H1 (cell line): Measurements from ENCODE around the gene CYGB. TPM values are rescaled to one million over a fixed set of nuclear protein-coding genes. Genes with fewer than 3 reads are reported as not detected.

Experiments
- CTCF ChIA-PET: fragments of 300-600 bp; sonication (Branson Sonifier 250); formaldehyde crosslinking; loops from one replicate; lab custom pipeline; 2021; ENCODE audit not compliant: partially characterized antibody; lab: Charles Lee
- POLR2A ChIA-PET: fragments of 300-600 bp; sonication (Branson Sonifier 250); formaldehyde crosslinking; loops from one replicate; lab custom pipeline; 2021; ENCODE audit warnings: inconsistent platforms; ENCODE audit not compliant: partially characterized antibody; lab: Charles Lee
- DNase-seq, 2 experiments: peaks; one replicate each; pipeline versions ENCODE4 v3.0.0 to v3.0.0-alpha.2; 2010 to 2022; ENCODE audit warnings: low spot score in 2 of 2, low read depth in 1 of 2, mixed read lengths in 1 of 2
- FAIRE-seq: peaks from 2 replicates; lab custom pipeline; 2011; peaks lifted over from hg19 to GRCh38; lab: Jason Lieb, UNC
- H2AFZ ChIP-seq: 2 replicates; pipeline ENCODE4 v1.8.1; 2012; ENCODE audit warnings: low read length, inconsistent platforms
- H2AK5ac ChIP-seq: 2 replicates; pipeline ENCODE4 v1.6.1; 2013; ENCODE audit warnings: low read depth, low read length
- H2BK120ac ChIP-seq: replicated peaks from 2 replicates; pipeline ENCODE3; 2013; ENCODE audit warnings: low read depth, low read length, inconsistent platforms
- H2BK12ac ChIP-seq: 2 replicates; pipeline ENCODE4 v1.6.1; 2013; ENCODE audit warnings: low read depth, low read length
- H2BK15ac ChIP-seq: 2 replicates; pipeline ENCODE4 v1.6.1; 2013; ENCODE audit warnings: low read length
- H2BK20ac ChIP-seq: 2 replicates; pipeline ENCODE4 v1.6.1; 2013; ENCODE audit warnings: low read length
- H2BK5ac ChIP-seq: 2 replicates; pipeline ENCODE4 v1.6.1; 2013; ENCODE audit warnings: low read depth, low read length
- H3K14ac ChIP-seq: 2 replicates; pipeline ENCODE4 v1.6.1; 2013; ENCODE audit warnings: inconsistent platforms; ENCODE audit not compliant: insufficient read length
- H3K18ac ChIP-seq: 2 replicates; pipeline ENCODE4 v1.6.1; 2013; ENCODE audit warnings: low read length; ENCODE audit errors: extremely low read depth
- H3K23ac ChIP-seq: 2 replicates; pipeline ENCODE4 v1.6.1; 2013; ENCODE audit warnings: inconsistent platforms; ENCODE audit not compliant: insufficient read length
- H3K23me2 ChIP-seq: 2 replicates; pipeline ENCODE4 v1.6.1; 2013; ENCODE audit warnings: low read depth, low read length
- H3K27ac ChIP-seq: 2 replicates; pipeline ENCODE4 v1.6.1; 2011; ENCODE audit warnings: low read depth, low read length, inconsistent platforms
- H3K27me3 ChIP-seq, 4 experiments: replicated peaks in 1 of 4; 1 replicate in 1 of 4; 2 replicates in 3 of 4; pipeline versions ENCODE4 v1.6.1 to v1.8.1; 2011 to 2013; ENCODE audit warnings: low read length in 3 of 4, mild to moderate bottlenecking in 3 of 4, inconsistent platforms in 2 of 4, mixed read lengths in 2 of 4, moderate library complexity in 1 of 4; ENCODE audit not compliant: control insufficient read depth in 3 of 4, insufficient read depth in 3 of 4; ENCODE audit errors: extremely low read depth in 1 of 4
- H3K36me3 ChIP-seq, 4 experiments: 2 replicates each; pipeline versions ENCODE4 v1.6.1 to v1.8.1; 2011 to 2013; ENCODE audit warnings: mild to moderate bottlenecking in 4 of 4, low read length in 3 of 4, moderate library complexity in 2 of 4, control low read depth in 1 of 4, inconsistent platforms in 1 of 4; ENCODE audit not compliant: insufficient read depth in 4 of 4, control insufficient read depth in 2 of 4
- H3K4ac ChIP-seq: replicated peaks from 2 replicates; pipeline ENCODE3; 2013; ENCODE audit warnings: low read length, low read depth, mixed read lengths, inconsistent platforms; ENCODE audit not compliant: insufficient read length
- H3K4me1 ChIP-seq, 4 experiments: replicated peaks in 1 of 4; 1 replicate in 1 of 4; 2 replicates in 3 of 4; pipeline versions ENCODE4 v1.6.1 to v1.8.1; 2011 to 2013; ENCODE audit warnings: low read length in 3 of 4, inconsistent platforms in 2 of 4, mixed read lengths in 1 of 4; ENCODE audit not compliant: insufficient read depth in 4 of 4, control insufficient read depth in 3 of 4
- H3K4me2 ChIP-seq, 2 experiments: 2 replicates each; pipeline versions ENCODE4 v1.6.1 to v1.8.1; 2011 to 2013; ENCODE audit warnings: low read depth in 2 of 2, low read length in 2 of 2, control low read depth in 1 of 2, inconsistent platforms in 1 of 2, mild to moderate bottlenecking in 1 of 2; ENCODE audit not compliant: insufficient read depth in 1 of 2
- H3K4me3 ChIP-seq, 4 experiments: fragments of 200-600, 300-600 bp in 1 of 4; sonication (generic), shearing (Covaris generic), sonication (Bioruptor Twin) in 1 of 4; 2 replicates each; pipeline versions ENCODE4 v1.5.1 to v1.8.1; 2011 to 2016; ENCODE audit warnings: low read length in 4 of 4, low read depth in 3 of 4, control low read depth in 2 of 4, inconsistent platforms in 2 of 4, mild to moderate bottlenecking in 2 of 4, mixed read lengths in 1 of 4, moderate library complexity in 1 of 4; ENCODE audit not compliant: insufficient read depth in 2 of 4; ENCODE audit errors: extremely low read depth in 1 of 4
- H3K56ac ChIP-seq: replicated peaks from 2 replicates; pipeline ENCODE3; 2013; ENCODE audit warnings: low read depth, mild to moderate bottlenecking, mixed read lengths, low read length, inconsistent platforms; ENCODE audit not compliant: insufficient read length
- H3K79me1 ChIP-seq: 2 replicates; pipeline ENCODE4 v1.6.1; 2013; ENCODE audit warnings: low read depth, low read length, control low read depth
- H3K79me2 ChIP-seq, 2 experiments: 2 replicates each; pipeline versions ENCODE4 v1.6.1 to v1.8.1; 2012 to 2013; ENCODE audit warnings: low read length in 2 of 2, mild to moderate bottlenecking in 2 of 2, inconsistent platforms in 1 of 2; ENCODE audit not compliant: insufficient read depth in 2 of 2, control insufficient read depth in 1 of 2
- H3K9ac ChIP-seq, 4 experiments: replicated peaks in 1 of 4; 1 replicate in 1 of 4; 2 replicates in 3 of 4; pipeline versions ENCODE4 v1.6.1 to v1.8.1; 2011 to 2013; ENCODE audit warnings: low read depth in 3 of 4, low read length in 3 of 4, control low read depth in 2 of 4, mild to moderate bottlenecking in 2 of 4, moderate library complexity in 2 of 4, inconsistent platforms in 1 of 4; ENCODE audit errors: extremely low read depth in 1 of 4
- H3K9me3 ChIP-seq, 2 experiments: 2 replicates each; pipeline versions ENCODE4 v1.6.1 to v1.8.1; 2012 to 2013; ENCODE audit warnings: mild to moderate bottlenecking in 2 of 2, moderate library complexity in 2 of 2, control low read depth in 1 of 2, inconsistent platforms in 1 of 2, low read depth in 1 of 2, low read length in 1 of 2, mixed read lengths in 1 of 2; ENCODE audit not compliant: insufficient read depth in 2 of 2
- H4K20me1 ChIP-seq, 2 experiments: replicated peaks in 1 of 2; 2 replicates each; pipeline versions ENCODE3 to v1.8.1; 2011 to 2013; ENCODE audit warnings: inconsistent platforms in 2 of 2, low read length in 2 of 2, mild to moderate bottlenecking in 1 of 2; ENCODE audit not compliant: insufficient read depth in 2 of 2, control insufficient read depth in 1 of 2
- H4K5ac ChIP-seq: 2 replicates; pipeline ENCODE4 v1.6.1; 2013; ENCODE audit warnings: low read length, low read depth, mixed read lengths, inconsistent platforms; ENCODE audit not compliant: insufficient read length
- H4K8ac ChIP-seq: 2 replicates; pipeline ENCODE4 v1.8.0; 2013; ENCODE audit warnings: mild to moderate bottlenecking, moderate library complexity, low read length, inconsistent platforms; ENCODE audit not compliant: insufficient read depth; ENCODE audit errors: extremely low read depth
- H4K91ac ChIP-seq: replicated peaks from 2 replicates; pipeline ENCODE3; 2013; ENCODE audit warnings: low read length, mixed read lengths, inconsistent platforms; ENCODE audit not compliant: insufficient read length
- BCL11A ChIP-seq, 2 experiments: IDR thresholded peaks; one replicate each; pipeline ENCODE4 v1.6.1; 2011; ENCODE audit warnings: low read depth in 2 of 2, low read length in 2 of 2, mild to moderate bottlenecking in 2 of 2
- CREB1 ChIP-seq: IDR thresholded peaks from 2 replicates; pipeline ENCODE4 v1.6.1; 2012; ENCODE audit warnings: inconsistent platforms
- EGR1 ChIP-seq: IDR thresholded peaks from 2 replicates; pipeline ENCODE4 v1.6.1; 2011; ENCODE audit warnings: low read depth, low read length, borderline replicate concordance
- MAFK ChIP-seq: IDR thresholded peaks from 2 replicates; pipeline ENCODE4 v1.6.1; 2012; ENCODE audit warnings: low read depth, mild to moderate bottlenecking, improper control_type of control experiment, low read length
- POU5F1 ChIP-seq: IDR thresholded peaks from 2 replicates; pipeline ENCODE4 v1.6.1; 2011; ENCODE audit warnings: low read depth, mild to moderate bottlenecking, low read length, moderate library complexity
- SIN3A ChIP-seq, 2 experiments: IDR thresholded peaks in 1 of 2; conservative IDR thresholded peaks in 1 of 2; 2 replicates each; pipeline ENCODE4 v1.6.1; 2011 to 2012; ENCODE audit warnings: low read length in 2 of 2, improper control_type of control experiment in 1 of 2, low read depth in 1 of 2, mild to moderate bottlenecking in 1 of 2
- TAF1 ChIP-seq: IDR thresholded peaks from 2 replicates; pipeline ENCODE4 v1.6.1; 2011; ENCODE audit warnings: mild to moderate bottlenecking, low read depth, low read length
- TCF12 ChIP-seq: IDR thresholded peaks from 2 replicates; pipeline ENCODE4 v1.6.1; 2011; ENCODE audit warnings: low read depth, mild to moderate bottlenecking, low read length
- WGBS, 2 experiments: shearing (Covaris generic) in 1 of 2; methylation state at CpG; one replicate each; pipeline versions ENCODE4 v1.1.6 to v1.1.7; 2013 to 2015; ENCODE audit warnings: low lambda C conversion rate in 2 of 2, mixed read lengths in 2 of 2, inconsistent platforms in 1 of 2, low coverage in 1 of 2, missing lambda C conversion rate in 1 of 2; ENCODE audit not compliant: insufficient replicate concordance in 2 of 2, insufficient coverage in 1 of 2, insufficient read length in 1 of 2; ENCODE audit errors: extremely low coverage in 1 of 2, missing lambda C conversion rate in 1 of 2; 5-methylcytosine and 5-hydroxymethylcytosine counted together
- polyA plus RNA-seq, 7 experiments: library from polyadenylated mRNA; depleted of rRNA in 3 of 7; stranded (reverse) in 5 of 7; unstranded in 2 of 7; fragments of >200 nt in 5 of 7; fragments of 200-250 nt in 2 of 7; gene quantifications; 1 replicate in 5 of 7; 2 replicates in 1 of 7; 4 replicates in 1 of 7; pipeline versions ENCODE4 v1.2.1 to v1.2.3, GENCODE V29; 2011 to 2013; ENCODE audit warnings: missing spikeins in 2 of 7, mixed read lengths in 2 of 7
- total RNA-seq: library from RNA; stranded (reverse); fragmentation: NEBNext Ultra II Directional; extraction: Animal tissue kit (Norgen Biotek cat#: 25700); gene quantifications from 2 replicates; pipeline ENCODE4 v1.2.1, GENCODE V29; 2021
- TF ChIP-seq, protein P1 (sequence below): IDR thresholded peaks from 2 replicates; pipeline ENCODE4 v1.6.1; 2011; ENCODE audit warnings: low read depth, mild to moderate bottlenecking, low read length; ENCODE audit not compliant: insufficient read depth
- TF ChIP-seq, protein P2 (sequence below): IDR thresholded peaks from 2 replicates; pipeline ENCODE4 v1.6.1; 2012; ENCODE audit warnings: inconsistent platforms

The CYGB gene
- total and polyA plus RNA-seq, 2 of the 8 experiments (the other 6 are each of a cell fraction or from before 2014, with no cell fraction given): 2.7 to 3.7 TPM

DNA sequence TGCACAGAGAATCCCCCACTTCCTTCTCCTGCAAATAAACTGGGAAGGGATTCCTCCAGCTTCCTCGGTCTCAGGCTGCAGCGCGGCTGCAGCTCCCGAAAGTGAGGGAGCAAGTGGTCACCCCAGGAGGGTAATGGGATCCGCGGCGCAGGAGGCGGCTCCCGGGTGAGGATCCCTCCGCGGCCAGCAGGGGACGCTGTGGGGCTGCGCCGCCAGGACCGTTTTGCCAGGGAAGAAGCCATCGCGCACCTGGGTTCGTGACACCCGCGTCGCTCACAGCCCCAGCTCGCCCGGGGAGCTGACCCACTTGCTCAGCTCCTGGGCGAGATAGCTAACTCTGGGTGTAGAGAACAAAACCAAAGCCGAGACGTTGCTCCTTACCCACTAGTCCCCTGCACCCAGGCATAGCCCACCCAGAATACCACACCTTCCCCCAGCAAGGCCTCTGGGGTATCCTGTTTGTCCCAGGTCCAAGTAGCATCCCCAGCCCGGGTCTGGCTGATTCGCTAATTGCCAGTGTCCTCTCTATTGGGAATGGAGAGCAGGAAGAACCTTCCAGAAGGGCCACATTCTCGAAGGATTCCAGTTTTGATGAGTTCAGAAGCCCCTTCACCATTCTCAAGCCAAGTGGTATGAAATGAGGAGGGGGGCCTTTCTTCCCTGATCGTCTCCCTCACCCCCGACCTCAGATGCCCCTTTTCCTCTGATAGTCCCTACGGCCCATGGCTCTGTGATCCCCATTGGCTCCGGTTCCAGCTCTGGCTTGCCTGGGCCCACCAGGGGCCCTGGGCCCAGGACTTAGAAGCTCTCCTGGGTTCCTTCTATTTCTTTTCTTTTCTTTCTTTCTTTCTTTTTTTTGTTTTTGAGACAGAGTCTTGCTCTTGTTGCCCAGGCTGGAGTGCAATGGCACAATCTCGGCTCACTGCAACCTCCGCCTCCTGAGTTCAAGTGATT lies 14.1 kb downstream of the CYGB start:
- H2AK5ac ChIP-seq: no peak overlapping the region
- no peak overlapping the region for H2BK5ac ChIP-seq
- no peak overlapping the region for H3K4me3 ChIP-seq
- WGBS, 2 experiments: 28% methylated on average over 34 of the region's 35 CpGs; no CpG with 5 or more reads in 1 of the 2 experiments
- H2BK20ac ChIP-seq: no peak overlapping the region
- H3K14ac ChIP-seq: no peak overlapping the region
- H3K4ac ChIP-seq: no peak overlapping the region
- FAIRE-seq (no peak), DNase-seq (peak; percentile 49 to 96)
- no peak overlapping the region for H4K5ac ChIP-seq
- H3K23me2 ChIP-seq: no peaks in the 10 kb centered on the region
- no peak overlapping the region for H3K9ac ChIP-seq
- H3K23ac ChIP-seq: no peak overlapping the region
- CTCF ChIA-PET: interaction anchor here (0.6 to 10.8 kb wide), 39 partner anchors 7 to 196 kb away, joined by 3 to 260 read pairs (median 4); partner anchors contain the start of genes AANAT, CYGB, PRCD and RHBDF2
- no peaks in the 10 kb centered on the region for H3K9me3 ChIP-seq
- no peak overlapping the region for H2BK120ac ChIP-seq
- no peaks in the 10 kb centered on the region; the same call in 1 of the 2 replicates for H3K79me1 ChIP-seq
- H3K4me1 ChIP-seq: peaks cover 0 to 19% (median 10%) of the 10 kb centered on the region in 4 experiments; a peak in 6 of 7 replicates
- no peak overlapping the region for H4K91ac ChIP-seq
- POLR2A ChIA-PET: interaction anchor here (1.1 to 6.3 kb wide), 3 partner anchors 17 to 43 kb away, joined by 3 to 42 read pairs (median 6); partner anchors contain the start of gene PRCD
- H3K79me2 ChIP-seq: no peaks in the 10 kb centered on the region
- peak overlapping the region in 1 of 2 experiments; percentile 47; a peak in 3 of 4 replicates for H3K4me2 ChIP-seq
- no peak overlapping the region for H3K56ac ChIP-seq
- H3K36me3 ChIP-seq: no peaks in the 10 kb centered on the region
- no peak overlapping the region for H2AFZ ChIP-seq
- H3K27me3 ChIP-seq: peaks cover 0 to 5% (median 0%) of the 10 kb centered on the region in 4 experiments; a peak in 3 of 7 replicates
- H2BK15ac ChIP-seq: peak overlapping the region; percentile 36; the same call in 1 of the 2 replicates
- no peak overlapping the region for H2BK12ac ChIP-seq
- H3K18ac ChIP-seq: no peak overlapping the region
- H4K20me1 ChIP-seq: peaks cover 0 to 1% of the 10 kb centered on the region in 2 experiments
- H3K27ac ChIP-seq: no peak overlapping the region
- H4K8ac ChIP-seq: no peak overlapping the region
- TF ChIP-seq MAFK: no peak
- TF ChIP-seq, protein P1, sequence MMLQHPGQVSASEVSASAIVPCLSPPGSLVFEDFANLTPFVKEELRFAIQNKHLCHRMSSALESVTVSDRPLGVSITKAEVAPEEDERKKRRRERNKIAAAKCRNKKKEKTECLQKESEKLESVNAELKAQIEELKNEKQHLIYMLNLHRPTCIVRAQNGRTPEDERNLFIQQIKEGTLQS: no peak
- peak; percentile 75; the same call in 1 of the 2 replicates for TF ChIP-seq TCF12
- TF ChIP-seq TAF1: 0 out of 2 replicates have a peak, but pooled peaks have one; percentile 34
- peak; percentile 49 for TF ChIP-seq CREB1
- TF ChIP-seq SIN3A (conservative IDR thresholded peaks at IDR 0.05 in 1 of 2, IDR thresholded peaks at IDR 0.05 in 1 of 2; ENCODE audit: low read depth in 1 of 2, low read length in 2 of 2): peak in 1 of 2 experiments; percentile 63; a peak in 1 of 4 replicates
- no peak for TF ChIP-seq POU5F1
- TF ChIP-seq BCL11A (IDR thresholded peaks at IDR 0.05; ENCODE audit: low read depth in 2 of 2, low read length in 2 of 2): no peak
- TF ChIP-seq, protein P2, sequence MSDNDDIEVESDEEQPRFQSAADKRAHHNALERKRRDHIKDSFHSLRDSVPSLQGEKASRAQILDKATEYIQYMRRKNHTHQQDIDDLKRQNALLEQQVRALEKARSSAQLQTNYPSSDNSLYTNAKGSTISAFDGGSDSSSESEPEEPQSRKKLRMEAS: peak; percentile 37; the same call in 1 of the 2 replicates
- TF ChIP-seq EGR1: no peak
